Fibroblast of peridontal ligament (primary cell): ENCODE results near the gene RASGRP1.
A peak's percentile ranks its signal among the peaks of the same experiment; 100 is the strongest.

Experiments
- DNase-seq: peaks from one replicate; pipeline ENCODE4 v3.0.0-alpha.2; 2010; ENCODE audit errors: extremely low read depth

The RASGRP1 gene

DNA sequence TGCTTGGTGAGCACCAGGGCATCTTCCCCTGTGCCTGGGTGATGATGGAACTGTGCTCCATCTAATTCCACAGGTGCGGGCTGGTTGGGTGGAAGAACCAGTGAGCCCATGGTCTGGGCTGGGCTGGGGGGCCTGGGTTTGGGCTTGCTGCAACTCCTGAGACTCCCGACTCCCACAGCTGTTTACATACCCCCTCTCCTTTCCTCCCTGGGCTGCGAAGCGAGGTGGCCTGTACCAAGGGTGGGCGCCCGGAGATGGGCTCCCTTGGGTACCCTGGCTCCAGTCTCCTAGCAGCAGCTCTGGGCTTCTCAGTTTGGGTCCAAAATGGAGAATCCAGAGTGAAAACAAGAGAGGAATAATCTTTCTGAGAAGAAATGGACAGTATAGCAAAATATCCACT is 105.1 kb downstream of the RASGRP1 start:
- DNase-seq = no peak

DNA sequence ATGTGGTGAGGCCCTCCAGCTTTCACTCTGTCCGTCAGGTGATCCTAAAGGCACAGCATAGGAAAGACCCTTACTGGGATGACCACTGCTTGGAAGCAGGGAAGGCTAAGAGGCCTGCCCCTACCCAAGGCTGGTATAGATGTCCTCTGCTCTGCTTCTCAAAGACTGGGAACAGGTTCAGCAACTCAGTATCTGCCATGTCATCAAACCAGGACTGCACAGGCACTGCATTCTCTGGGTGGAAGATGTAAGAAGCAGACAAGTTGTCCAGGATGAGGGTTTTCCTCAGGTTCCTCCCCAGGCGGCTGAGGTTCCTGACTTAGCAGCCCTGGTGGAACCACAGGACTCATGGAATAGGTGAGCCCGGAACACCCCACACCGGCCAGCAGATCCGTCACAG is 106.0 kb downstream of the RASGRP1 start:
- no peak for DNase-seq

DNA sequence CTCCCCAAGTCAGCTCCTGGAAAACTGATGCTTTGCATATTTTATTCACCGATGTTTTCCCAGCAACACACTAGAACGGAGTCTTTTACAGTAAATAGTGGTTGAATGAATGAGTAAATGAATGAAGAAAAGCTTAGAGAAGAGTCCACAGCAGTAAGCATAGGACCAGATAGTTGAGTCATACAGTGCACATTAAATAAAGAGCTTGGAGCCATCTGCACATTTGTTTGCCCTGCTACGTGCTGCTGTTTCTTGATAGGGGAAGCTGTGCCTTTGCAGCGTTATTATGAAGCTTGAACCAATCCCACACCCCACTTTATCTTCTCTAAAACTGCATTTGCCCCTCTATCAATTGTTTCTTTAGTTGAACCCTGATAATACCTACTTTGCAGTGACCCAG is 109.5 kb downstream of the RASGRP1 start:
- no peak for DNase-seq

DNA sequence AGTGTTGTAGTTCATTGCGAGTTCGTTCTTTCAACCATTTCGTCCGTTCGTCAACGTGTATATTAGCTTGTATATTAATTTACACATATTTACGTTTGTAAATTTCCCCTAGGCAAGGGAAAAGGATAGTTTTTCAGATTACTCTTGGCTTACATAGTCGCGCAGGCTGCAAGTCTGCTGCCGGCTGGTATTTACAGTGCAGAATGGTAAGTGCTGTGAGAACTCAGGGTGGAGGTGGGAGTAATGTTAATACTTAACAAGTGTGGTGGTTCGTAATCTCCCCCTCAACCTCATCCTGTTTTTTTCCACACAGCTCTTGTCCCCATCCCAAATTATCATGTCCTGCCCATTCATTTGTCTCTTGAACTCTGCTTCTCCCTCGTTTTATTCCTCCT is 109.9 kb downstream of the RASGRP1 start:
- DNase-seq = no peak

DNA sequence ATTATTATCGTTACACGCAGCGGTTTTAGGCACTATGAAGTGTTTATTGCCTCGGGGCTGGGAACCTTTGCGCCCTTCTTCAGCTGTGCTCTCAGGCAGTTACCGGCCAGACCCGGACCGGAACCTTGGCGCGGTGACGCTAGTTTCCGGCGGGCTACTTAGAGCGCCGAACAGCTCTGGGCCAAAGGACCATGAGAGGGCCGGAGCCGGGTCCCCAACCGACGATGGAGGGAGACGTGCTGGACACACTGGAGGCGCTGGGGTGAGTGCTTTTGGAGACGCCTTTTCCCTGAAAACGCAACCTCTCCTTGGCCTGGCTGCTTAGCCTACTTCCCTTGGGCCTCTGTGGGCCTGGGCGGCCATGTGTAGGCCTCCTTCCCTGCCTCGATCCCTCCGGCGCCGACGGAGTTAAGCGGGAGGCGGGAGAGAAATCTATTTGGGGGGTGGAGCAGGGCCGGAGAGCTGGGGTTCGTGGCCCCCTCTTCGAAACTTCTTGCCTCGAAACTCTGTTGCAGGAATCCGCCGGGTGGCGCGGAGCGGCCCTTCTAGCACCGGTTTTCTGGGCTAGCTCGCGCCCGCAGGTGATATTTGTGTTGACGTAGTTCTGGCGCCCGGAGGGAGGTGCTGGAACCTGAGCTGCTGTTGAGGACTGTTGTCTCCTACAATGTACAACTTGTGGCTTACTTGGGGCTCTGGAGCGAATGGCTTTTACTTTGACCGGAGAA is 110.5 kb downstream of the RASGRP1 start, which contains the start of gene FAM98B:
TSS of gene FAM98B (plus strand) at position 157 of the 725 bp plus-strand sequence. CDS start at position 192, 35 bp downstream.
- DNase-seq = peak; percentile 91

DNA sequence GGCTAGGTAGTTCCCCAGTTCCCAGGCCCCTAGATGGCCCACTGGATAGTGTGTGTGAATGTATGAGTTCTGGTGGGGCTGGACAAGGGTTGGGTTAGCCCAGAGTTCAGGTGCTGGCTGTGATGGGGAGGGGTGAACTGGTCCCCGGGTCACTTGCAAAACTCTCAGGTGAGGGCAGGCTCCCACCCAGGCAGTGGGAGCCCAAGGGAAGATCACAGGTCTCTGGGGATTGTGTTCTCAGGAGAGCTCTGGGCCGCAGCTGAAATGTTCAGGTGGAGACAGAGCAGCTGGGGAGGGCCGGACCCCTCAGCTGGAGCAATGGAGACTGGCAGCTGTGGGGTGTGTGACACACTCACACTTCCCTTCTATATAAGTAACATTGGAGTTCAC is 123.5 kb downstream of the RASGRP1 start:
- no peak for DNase-seq

DNA sequence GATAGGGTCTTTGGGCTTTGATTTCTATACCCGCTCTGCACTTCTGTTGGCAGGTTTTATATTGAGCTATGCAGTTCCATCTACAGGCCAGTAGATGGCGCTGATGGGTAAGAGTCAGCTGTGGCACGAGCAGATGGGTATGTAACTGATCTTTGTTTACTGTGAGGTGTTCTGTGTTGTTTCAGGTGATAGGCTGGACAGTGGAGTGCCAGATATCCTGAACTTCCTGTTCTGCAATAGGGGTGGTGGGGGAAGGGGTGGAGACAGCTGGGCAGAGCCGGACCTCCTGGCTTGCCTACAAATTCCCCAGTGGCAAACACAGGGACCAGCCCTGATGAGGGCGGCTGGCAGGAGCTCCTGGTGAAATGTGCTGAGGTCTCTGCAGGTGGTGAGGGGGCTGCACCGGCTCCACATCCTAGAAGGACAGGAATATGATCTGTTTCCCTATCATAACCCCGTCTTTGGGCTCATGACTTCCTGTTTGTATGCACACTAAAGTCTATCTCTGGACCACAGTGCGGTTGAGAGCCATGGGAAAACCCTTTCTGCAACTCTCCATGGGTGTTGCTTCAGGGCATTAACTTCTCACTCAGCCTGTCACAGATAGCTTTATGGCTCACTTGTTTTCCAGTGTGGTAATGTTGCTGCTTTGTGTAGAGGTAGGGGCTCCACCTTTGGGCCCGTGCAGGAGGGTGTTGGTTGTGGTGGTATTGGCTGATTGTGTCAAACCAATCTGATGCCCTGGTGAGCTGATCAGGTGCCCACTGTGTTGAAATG is 124.1 kb downstream of the RASGRP1 start:
- peak; percentile 64 for DNase-seq
